HepG2 (cell line): Measurements from ENCODE around the gene CST4. TPM values are rescaled to one million over a fixed set of nuclear protein-coding genes. Genes with fewer than 3 reads are reported as not detected.
"Not testable (repeated sequence)": the region's sequence is repeated elsewhere in the genome, so short reads cannot be mapped to it uniquely, and the experiment has no call there.

Experiments
- ATAC-seq: fragments of 200-7000 bp; cut with Tn5 transposase; 3 replicates; pipeline ENCODE4 v1.9.1; 2020; ENCODE audit warnings: mild to moderate bottlenecking, moderate library complexity
- Bru-seq: library from RNA; stranded (reverse); fragments of 400-500 nt; gene quantifications from one replicate; lab custom pipeline; 2021; lab: Mats Ljungman, UMichigan
- BruChase-seq, 2 experiments: library from RNA; stranded (reverse); fragments of 400-500 nt; gene quantifications; one replicate each; lab custom pipeline; 2021; lab: Mats Ljungman, UMichigan
- BruUV-seq: library from RNA; stranded (reverse); fragments of 400-500 nt; replicated peaks from 2 replicates; lab custom pipeline; 2021; lab: Mats Ljungman, UMichigan
- CTCF ChIA-PET: fragments of 300-600 bp; formaldehyde crosslinking; extraction: SDS; loops from one replicate; lab custom pipeline; 2021; ENCODE audit warnings: low total read pairs, inconsistent platforms, low intra/inter-chr PET ratio; lab: Yijun Ruan, JAX
- POLR2A ChIA-PET: fragments of 350-600 bp; sonication (Branson Sonifier 250); formaldehyde crosslinking; loops from one replicate; lab custom pipeline; 2020; ENCODE audit warnings: antibody characterized with exemption, inconsistent platforms; lab: Yijun Ruan, JAX
- DNase-seq: peaks from one replicate; pipeline ENCODE4 v3.0.0-alpha.2; 2015; ENCODE audit warnings: low spot score
- FAIRE-seq: peaks from 3 replicates; lab custom pipeline; 2011; peaks lifted over from hg19 to GRCh38; lab: Jason Lieb, UNC
- H2AFZ ChIP-seq: one replicate; pipeline ENCODE4 v1.6.1; 2011; ENCODE audit warnings: low read length, inconsistent platforms
- H3K27ac ChIP-seq: fragments of 300-600 bp; 3 replicates; pipeline ENCODE4 v1.8.0; 2011; ENCODE audit warnings: mixed run types, mild to moderate bottlenecking, mixed read lengths, low read length, inconsistent platforms; ENCODE audit not compliant: insufficient read depth; ENCODE audit errors: extremely low read length
- H3K27me3 ChIP-seq, 2 experiments: fragments of 200-600 bp in 1 of 2; 2 replicates in 1 of 2; 3 replicates in 1 of 2; pipeline versions ENCODE4 v1.6.0 to v1.8.0; 2011; ENCODE audit warnings: low read length in 2 of 2, mild to moderate bottlenecking in 2 of 2, moderate library complexity in 2 of 2, inconsistent platforms in 1 of 2; ENCODE audit not compliant: insufficient read depth in 2 of 2, control insufficient read depth in 1 of 2
- H3K36me3 ChIP-seq, 2 experiments: fragments of 200-600 bp in 1 of 2; replicated peaks in 1 of 2; 2 replicates in 1 of 2; 3 replicates in 1 of 2; pipeline versions ENCODE4 v1.5.1 to v1.8.0; 2011; ENCODE audit warnings: low read length in 2 of 2, inconsistent platforms in 1 of 2; ENCODE audit not compliant: insufficient read depth in 2 of 2, control insufficient read depth in 1 of 2
- H3K4me1 ChIP-seq: 2 replicates; pipeline ENCODE4 v1.5.1; 2012; ENCODE audit warnings: low read length, inconsistent platforms; ENCODE audit not compliant: insufficient read depth
- H3K4me2 ChIP-seq: 2 replicates; pipeline ENCODE4 v1.6.0; 2011; ENCODE audit warnings: low read depth, low read length, inconsistent platforms
- H3K4me3 ChIP-seq, 3 experiments: fragments of 200-600 bp in 1 of 3; sonication (generic), shearing (Covaris generic) in 1 of 3; replicated peaks in 1 of 3; 2 replicates each; pipeline ENCODE4 v1.5.1; 2011 to 2016; ENCODE audit warnings: low read length in 3 of 3, inconsistent platforms in 2 of 3, low read depth in 2 of 3, mild to moderate bottlenecking in 2 of 3, control low read depth in 1 of 3, mixed read lengths in 1 of 3; ENCODE audit not compliant: insufficient read depth in 1 of 3
- H3K79me2 ChIP-seq: one replicate; pipeline ENCODE4 v1.6.1; 2011; ENCODE audit warnings: low read length, inconsistent platforms; ENCODE audit not compliant: insufficient read depth
- H3K9ac ChIP-seq: 2 replicates; pipeline ENCODE4 v1.6.0; 2011; ENCODE audit warnings: mild to moderate bottlenecking, low read depth, low read length, inconsistent platforms; ENCODE audit not compliant: insufficient read depth
- H3K9me3 ChIP-seq: 2 replicates; pipeline ENCODE4 v1.5.1; 2012; ENCODE audit warnings: mild to moderate bottlenecking, low read length
- H4K20me1 ChIP-seq: 2 replicates; pipeline ENCODE4 v1.6.0; 2011; ENCODE audit warnings: inconsistent platforms, mild to moderate bottlenecking, low read length, moderate library complexity; ENCODE audit not compliant: insufficient read depth
- ZNF263 ChIP-seq: sonication (generic); formaldehyde crosslinking; IDR thresholded peaks from 2 replicates; pipeline ENCODE4 v1.4.0; 2020; ENCODE audit warnings: missing genetic modification reagents
- WGBS: methylation state at CpG from one replicate; pipeline ENCODE4 v1.1.6; 2017; ENCODE audit warnings: low lambda C conversion rate; 5-methylcytosine and 5-hydroxymethylcytosine counted together
- in situ Hi-C: cut with HindIII; loops from 2 replicates; pipeline ENCODE4 v1.10.0; 2017; ENCODE audit warnings: low pct_unique_long_range_greater_than_20kb; ENCODE audit not compliant: extremely low pct_ligation_motif_present
- intact Hi-C: fragments of 100-400 bp; cut with micrococcal nuclease; formaldehyde crosslinking; loops from one replicate; pipeline ENCODE4 v1.10.0; 2022; ENCODE audit not compliant: unreplicated experiment
- long read RNA-seq, 2 experiments: library from RNA in 1 of 2; library from polyadenylated mRNA in 1 of 2; stranded (forward) in 1 of 2; unstranded in 1 of 2; transcript quantifications; one replicate each; pipeline ENCODE4 v2.0.0, GENCODE V29; 2019 to 2022
- polyA minus RNA-seq, 3 experiments: library from RNA; depleted of rRNA, polyadenylated mRNA; stranded (reverse); fragments of >200 nt; gene quantifications; 2 replicates each; pipeline ENCODE4 v1.2.3, GENCODE V29; 2011; ENCODE audit warnings: low replicate concordance in 1 of 3
- polyA plus RNA-seq, 8 experiments: library from polyadenylated mRNA; depleted of rRNA in 3 of 8; stranded (reverse) in 7 of 8; unstranded in 1 of 8; fragments of >200 nt; fragmentation: Illumina TruSeq in 4 of 8; extraction: Trizol in 4 of 8; gene quantifications; 2 replicates each; pipeline versions ENCODE4 v1.2.1 to v1.2.3, GENCODE V29; 2011 to 2016; ENCODE audit warnings: low read depth in 4 of 8, missing spikeins in 1 of 8, mixed read lengths in 1 of 8; ENCODE audit not compliant: insufficient read depth in 1 of 8
- total RNA-seq, 5 experiments: library from RNA; depleted of rRNA; stranded (reverse); fragments of >200 nt; fragmentation: Illumina TruSeq; extraction: Trizol; gene quantifications; 2 replicates each; pipeline ENCODE4 v1.2.3, GENCODE V29; 2016; ENCODE audit warnings: low read depth in 1 of 5

CST4 gene, protein sequence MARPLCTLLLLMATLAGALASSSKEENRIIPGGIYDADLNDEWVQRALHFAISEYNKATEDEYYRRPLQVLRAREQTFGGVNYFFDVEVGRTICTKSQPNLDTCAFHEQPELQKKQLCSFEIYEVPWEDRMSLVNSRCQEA
- total RNA-seq (2016; rRNA removed; fragmentation: Illumina TruSeq; extraction: Trizol) (not detected in 2 replicates), polyA plus RNA-seq (2011; rRNA removed) (0.16 TPM in 1 of 2 replicates, not detected in the other), polyA minus RNA-seq (2011; rRNA and poly(A)+ RNA removed; ENCODE audit: low replicate concordance) (not detected in 2 replicates), Bru-seq, nascent RNA (not detected), BruChase-seq, experiment 1, labeled RNA remaining after a 6-hour chase (not detected), BruChase-seq, experiment 2, labeled RNA remaining after a 2-hour chase (not detected)
- total RNA-seq (2016; cell fraction: cytosol; rRNA removed; fragmentation: Illumina TruSeq; extraction: Trizol; ENCODE audit: low read depth) = not detected in 2 replicates
- total RNA-seq (2016; cell fraction: insoluble cytoplasmic fraction; rRNA removed; fragmentation: Illumina TruSeq; extraction: Trizol) = not detected in 2 replicates
- not detected in 2 replicates for total RNA-seq (2016; cell fraction: membrane; rRNA removed; fragmentation: Illumina TruSeq; extraction: Trizol)
- not detected in 2 replicates for total RNA-seq (2016; cell fraction: nucleus; rRNA removed; fragmentation: Illumina TruSeq; extraction: Trizol)
- not detected in 2 replicates for polyA plus RNA-seq (2011; cell fraction: cytosol; rRNA removed)
- polyA plus RNA-seq (2011; cell fraction: nucleus; rRNA removed) = not detected in 2 replicates
- polyA plus RNA-seq (2012) = not detected in 2 replicates
- polyA plus RNA-seq (2016; cell fraction: cytosol; fragmentation: Illumina TruSeq; extraction: Trizol; ENCODE audit: low read depth) = not detected in 2 replicates
- not detected in 2 replicates for polyA plus RNA-seq (2016; cell fraction: insoluble cytoplasmic fraction; fragmentation: Illumina TruSeq; extraction: Trizol; ENCODE audit: low read depth)
- polyA plus RNA-seq (2016; cell fraction: membrane; fragmentation: Illumina TruSeq; extraction: Trizol; ENCODE audit: low read depth) = not detected in 2 replicates
- not detected in 2 replicates for polyA plus RNA-seq (2016; cell fraction: nucleus; fragmentation: Illumina TruSeq; extraction: Trizol; ENCODE audit: insufficient read depth, low read depth)
- polyA minus RNA-seq (2011; cell fraction: cytosol; rRNA and poly(A)+ RNA removed) = not detected in 2 replicates
- not detected in 2 replicates for polyA minus RNA-seq (2011; cell fraction: nucleus; rRNA and poly(A)+ RNA removed)
- long read RNA-seq, experiment 1 = 0 reads
- long read RNA-seq, experiment 2 = 0 reads

DNA sequence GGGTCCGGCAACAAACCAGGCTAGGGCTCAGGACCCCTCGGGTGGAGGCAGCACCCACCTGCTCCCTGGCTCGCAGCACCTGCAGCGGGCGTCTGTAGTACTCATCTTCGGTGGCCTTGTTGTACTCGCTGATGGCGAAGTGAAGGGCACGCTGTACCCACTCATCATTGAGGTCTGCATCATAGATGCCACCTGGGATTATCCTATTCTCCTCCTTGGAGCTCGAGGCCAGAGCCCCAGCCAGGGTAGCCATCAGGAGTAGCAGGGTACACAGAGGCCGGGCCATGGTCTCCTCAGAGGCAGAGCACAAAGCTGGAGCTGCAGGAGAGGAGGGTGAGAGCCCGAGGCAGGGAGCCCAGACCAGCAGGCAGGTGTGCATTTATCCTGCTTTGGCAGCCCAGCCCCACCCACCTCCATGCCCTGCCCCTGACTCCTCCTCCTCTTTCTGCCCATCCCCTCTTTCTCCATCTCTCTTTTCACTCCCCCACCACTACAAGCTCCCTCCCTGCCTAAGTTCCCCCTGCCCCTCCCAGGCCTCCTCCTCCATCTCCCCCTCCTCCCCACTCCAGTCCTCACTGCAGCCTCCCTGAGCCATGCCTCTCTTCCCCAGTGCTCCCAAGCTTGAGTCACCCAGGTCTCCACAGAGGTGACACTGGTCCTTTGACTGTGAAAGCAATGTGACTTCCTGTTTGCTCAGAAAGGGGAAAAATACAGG, at the start of gene CST4:
Gene CST4, minus strand, starts transcription at position 355 of the 715 bp plus-strand sequence. Its CDS starts 69 bp downstream, at position 286.
- H2AFZ ChIP-seq, CTCF ChIA-PET, H3K4me3 ChIP-seq, H3K4me2 ChIP-seq, H4K20me1 ChIP-seq, in situ Hi-C loops, H3K9ac ChIP-seq, BruUV-seq, H3K9me3 ChIP-seq, POLR2A ChIA-PET, H3K36me3 ChIP-seq, H3K27ac ChIP-seq, intact Hi-C loops, DNase-seq, FAIRE-seq, H3K4me1 ChIP-seq, H3K79me2 ChIP-seq, ATAC-seq: not testable (repeated sequence)
- 48% methylated on average over 9 of the region's 12 CpGs for WGBS
- peak; percentile 85 for TF ChIP-seq ZNF263 (CRISPR knock-in tag)
- peaks cover 1 to 14% of the 10 kb centered on the region in 2 experiments; a peak in 2 of 5 replicates for H3K27me3 ChIP-seq

DNA sequence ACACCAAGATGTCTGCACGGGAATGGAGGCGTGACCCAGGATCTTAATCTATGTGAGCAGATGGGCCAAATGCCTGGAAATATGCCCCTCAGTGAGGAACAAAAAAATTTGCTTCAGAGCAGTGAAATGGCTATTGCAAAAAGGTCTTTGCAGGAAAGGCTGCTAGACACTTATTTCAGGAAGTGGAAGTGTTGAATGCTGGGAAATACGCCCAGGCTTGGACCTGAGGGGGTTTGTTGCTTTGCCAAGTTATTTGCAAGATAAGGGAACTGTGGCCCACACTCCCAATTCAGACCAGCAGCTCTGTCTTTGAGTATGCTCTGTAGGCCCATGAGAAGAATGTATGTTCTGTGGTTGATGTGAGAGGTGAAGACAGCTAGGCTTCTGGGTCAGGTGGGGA, 46.6 kb upstream of the CST4 start:
- H3K27me3 ChIP-seq, ATAC-seq, BruUV-seq, in situ Hi-C loops, H2AFZ ChIP-seq, H3K4me3 ChIP-seq, H3K36me3 ChIP-seq, H3K4me1 ChIP-seq, DNase-seq, POLR2A ChIA-PET, FAIRE-seq, H3K9ac ChIP-seq, CTCF ChIA-PET, intact Hi-C loops, H4K20me1 ChIP-seq, H3K9me3 ChIP-seq, H3K4me2 ChIP-seq, H3K79me2 ChIP-seq, H3K27ac ChIP-seq: not testable (repeated sequence)
- 5% methylated on average over 3 of the region's 3 CpGs for WGBS

DNA sequence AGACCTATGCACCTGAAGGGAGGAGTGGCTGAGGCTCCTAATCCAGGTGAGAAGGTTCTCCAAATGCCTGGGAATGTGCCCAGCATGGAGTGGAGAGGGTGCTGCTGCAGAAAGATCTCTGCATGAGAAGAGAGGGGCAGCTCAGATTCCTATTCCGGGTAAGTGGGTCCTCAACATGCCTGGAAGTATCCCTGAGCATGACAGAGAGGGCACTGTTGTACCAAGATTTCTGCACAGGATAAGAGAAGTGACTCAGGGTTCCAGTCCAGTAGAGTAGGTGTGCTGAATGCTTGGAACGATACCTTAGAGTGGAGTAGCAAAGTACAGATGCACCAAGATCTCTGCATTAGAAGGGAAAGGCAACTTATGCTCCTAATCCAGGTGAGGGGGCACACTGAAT, 46.1 kb upstream of the CST4 start:
- POLR2A ChIA-PET, in situ Hi-C loops, FAIRE-seq, H3K4me3 ChIP-seq, H3K4me1 ChIP-seq, H3K27me3 ChIP-seq, ATAC-seq, CTCF ChIA-PET, H2AFZ ChIP-seq, H3K79me2 ChIP-seq, DNase-seq, H3K27ac ChIP-seq, H3K36me3 ChIP-seq, H4K20me1 ChIP-seq, intact Hi-C loops, H3K4me2 ChIP-seq, BruUV-seq, H3K9me3 ChIP-seq, H3K9ac ChIP-seq: not testable (repeated sequence)
- WGBS = 9% methylated on average over 2 of the region's 2 CpGs
